ENCODE results near the gene B4GALT1. TPM values are rescaled to one million over a fixed set of nuclear protein-coding genes. Genes with fewer than 3 reads are reported as not detected.

The B4GALT1 gene
- total and polyA plus RNA-seq, 2 donors (not counting 3 experiments of a cell fraction or from before 2014, with no cell fraction given): 61.4 to 66.5 TPM

GRCh38 chr9:33065157-33066076, 101.7 kb downstream of the B4GALT1 start:
- intact Hi-C loops (cut with micrococcal nuclease): no loop called here
- BruUV-seq (replicated peaks): no TSS peak
- FAIRE-seq (no peak), DNase-seq (ENCODE audit: low read depth, low spot score) (no peak)
- Histone ChIP-seq H3K27ac (ENCODE audit: insufficient read depth, low read depth, low read length) (no peak overlapping the region), H3K4me3 (replicated peaks in 1 of 3; ENCODE audit: insufficient read depth in 1 of 3, low read depth in 1 of 3, low read length in 3 of 3) (no peak overlapping the region), H4K20me1 (replicated peaks; ENCODE audit: control insufficient read depth, extremely low read depth, insufficient read depth, low read length) (no peaks in the 10 kb centered on the region), H3K27me3 (ENCODE audit: control insufficient read depth in 2 of 2, insufficient read depth in 2 of 2, low read length in 2 of 2) (no peaks in the 10 kb centered on the region), H3K4me2 (ENCODE audit: insufficient read depth, low read length) (no peak overlapping the region), H3K4me1 (ENCODE audit: control insufficient read depth, extremely low read depth, insufficient read depth, low read length) (peaks cover 1% of the 10 kb centered on the region), H3K79me2 (ENCODE audit: control insufficient read depth, insufficient read depth, low read length) (peaks cover 7% of the 10 kb centered on the region), H3K9me3 (replicated peaks; ENCODE audit: control insufficient read depth, insufficient read depth, low read length) (no peaks in the 10 kb centered on the region), H2AFZ (ENCODE audit: low read depth, low read length) (no peak overlapping the region), H3K9me1 (replicated peaks; ENCODE audit: control insufficient read depth, extremely low read depth, insufficient read depth, low read length) (no peaks in the 10 kb centered on the region), H3K36me3 (ENCODE audit: control insufficient read depth in 2 of 2, extremely low read depth in 1 of 2, insufficient read depth in 2 of 2, low read length in 2 of 2) (peaks cover 16 to 25% of the 10 kb centered on the region in 2 experiments), H3K9ac (replicated peaks; ENCODE audit: extremely low read depth, insufficient read depth, low read length) (no peak overlapping the region)
- ChIA-PET CTCF (no interaction called here), POLR2A (no interaction called here)
- dilution Hi-C loops (cut with MboI; ENCODE audit: extremely low pct_ligation_motif_present, low sequenced_read_pairs): no loop called here
- TF ChIP-seq CTCF (IDR thresholded peaks at IDR 0.05; ENCODE audit: extremely low read depth in 1 of 2, insufficient read depth in 1 of 2, low read depth in 1 of 2, low read length in 2 of 2) (no peak), MYC (IDR thresholded peaks at IDR 0.05; ENCODE audit: low read depth, low read length) (no peak), JUN (IDR thresholded peaks at IDR 0.05; ENCODE audit: borderline replicate concordance, insufficient read depth, insufficient read length, low read depth) (no peak), FOS (IDR thresholded peaks at IDR 0.05; ENCODE audit: borderline replicate concordance, insufficient read depth, low read length) (no peak), GATA2 (IDR thresholded peaks at IDR 0.05; ENCODE audit: insufficient read depth, insufficient read length, low read depth, low read length) (no peak), EZH2 (IDR thresholded peaks at IDR 0.05; ENCODE audit: borderline replicate concordance, low read depth, low read length, severe bottlenecking) (no peak), POLR2A (IDR thresholded peaks at IDR 0.05; ENCODE audit: low read depth, low read length) (no peak), POLR2AphosphoS5 (IDR thresholded peaks at IDR 0.05; ENCODE audit: insufficient read depth, low read depth, low read length) (no peak)
- TF ChIP-seq, protein P1, sequence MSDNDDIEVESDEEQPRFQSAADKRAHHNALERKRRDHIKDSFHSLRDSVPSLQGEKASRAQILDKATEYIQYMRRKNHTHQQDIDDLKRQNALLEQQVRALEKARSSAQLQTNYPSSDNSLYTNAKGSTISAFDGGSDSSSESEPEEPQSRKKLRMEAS (IDR thresholded peaks at IDR 0.05; ENCODE audit: insufficient read depth, insufficient read length): no peak

Small RNAs within 50 kb of the gene (small RNA-seq; reads per million reads assigned to genes)
- gene RNU4ATAC15P (ENCODE audit: insufficient read depth, insufficient read length, low read depth, low replicate concordance): not detected

Other genes with a start within 250 kb of the B4GALT1 start
- 33.6 and 34.0 TPM in 2 replicates for gene APTX, start 165.7 kb downstream of the B4GALT1 start, total RNA-seq
- 19.6 and 21.3 TPM in 2 replicates for gene APTX, start 165.7 kb downstream of the B4GALT1 start, polyA plus RNA-seq
- 177 and 182 TPM in 2 replicates for gene DNAJA1, start 142.1 kb downstream of the B4GALT1 start, total RNA-seq
- gene DNAJA1, start 142.1 kb downstream of the B4GALT1 start, polyA plus RNA-seq: 53.4 and 72.9 TPM in 2 replicates
- 21.7 and 22.2 TPM in 2 replicates for gene SMU1, start 90.7 kb downstream of the B4GALT1 start, total RNA-seq
- gene SMU1, start 90.7 kb downstream of the B4GALT1 start, polyA plus RNA-seq: 7.4 and 8.5 TPM in 2 replicates
- not detected in 2 replicates for gene SPINK4, start 72.8 kb upstream of the B4GALT1 start, total RNA-seq
- gene SPINK4, start 72.8 kb upstream of the B4GALT1 start, polyA plus RNA-seq: not detected in 2 replicates
- 87.4 and 98.7 TPM in 2 replicates for gene BAG1, start 97.4 kb upstream of the B4GALT1 start, total RNA-seq
- 25.2 and 44.6 TPM in 2 replicates for gene BAG1, start 97.4 kb upstream of the B4GALT1 start, polyA plus RNA-seq
- 54.5 and 55.8 TPM in 2 replicates for gene CHMP5, start 97.7 kb upstream of the B4GALT1 start, total RNA-seq
- gene CHMP5, start 97.7 kb upstream of the B4GALT1 start, polyA plus RNA-seq: 22.6 and 33.2 TPM in 2 replicates
- gene NFX1, start 123.2 kb upstream of the B4GALT1 start, total RNA-seq: 21.7 and 22.1 TPM in 2 replicates
- gene NFX1, start 123.2 kb upstream of the B4GALT1 start, polyA plus RNA-seq: 17.4 and 19.3 TPM in 2 replicates
- gene AQP7, start 235.2 kb upstream of the B4GALT1 start, total RNA-seq: 2.3 and 3.7 TPM in 2 replicates
- gene AQP7, start 235.2 kb upstream of the B4GALT1 start, polyA plus RNA-seq: not detected in 2 replicates

Data from endothelial cell of umbilical vein (primary cell).